GM19238 (cell line): ENCODE measurements around the gene IFT122.

ENCODE experiments used
- DNase-seq: peaks from one replicate; pipeline ENCODE4 v3.0.0; 2011; ENCODE audit warnings: low spot score; ENCODE audit not compliant: insufficient read length

IFT122 gene

DNA sequence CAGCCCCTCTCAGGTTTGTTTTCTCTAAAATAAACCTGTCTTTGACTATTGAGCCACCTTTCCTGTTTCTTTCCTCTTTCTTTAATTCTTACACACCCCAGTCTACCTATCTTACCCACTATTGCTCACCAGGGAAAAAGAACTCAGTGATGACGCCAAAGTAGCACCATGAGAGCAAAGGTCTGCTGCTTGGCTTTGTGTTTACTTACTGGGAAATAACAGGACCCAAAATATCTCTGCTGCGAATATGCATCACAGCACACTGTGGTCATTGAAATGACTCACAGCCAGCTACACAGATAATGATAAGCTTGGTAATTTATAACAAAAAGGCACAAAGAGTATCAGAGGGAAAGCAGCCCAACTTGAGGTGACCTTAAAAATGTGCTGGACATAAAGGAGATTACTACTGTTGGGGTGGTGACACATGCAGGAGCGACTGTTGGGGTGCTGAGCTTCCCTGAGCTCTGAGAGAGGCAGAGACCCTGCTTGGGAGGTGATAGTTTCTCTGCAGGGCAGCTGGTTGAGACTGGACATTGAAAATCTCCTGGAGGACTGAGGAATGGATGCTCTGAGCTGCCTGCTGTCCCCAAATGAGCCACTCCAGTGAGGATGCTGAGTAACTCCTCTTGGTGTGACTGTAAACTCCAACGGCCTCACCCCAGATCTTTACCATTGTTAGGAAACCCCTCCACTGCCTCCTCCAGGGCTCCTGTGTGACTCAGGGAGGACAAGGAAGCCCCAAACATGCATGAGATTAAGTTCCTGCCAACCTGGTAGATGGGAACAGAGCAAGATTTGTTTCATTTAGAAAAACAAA lies 26.1 kb upstream of the IFT122 start:
- DNase-seq: peak; percentile 30

DNA sequence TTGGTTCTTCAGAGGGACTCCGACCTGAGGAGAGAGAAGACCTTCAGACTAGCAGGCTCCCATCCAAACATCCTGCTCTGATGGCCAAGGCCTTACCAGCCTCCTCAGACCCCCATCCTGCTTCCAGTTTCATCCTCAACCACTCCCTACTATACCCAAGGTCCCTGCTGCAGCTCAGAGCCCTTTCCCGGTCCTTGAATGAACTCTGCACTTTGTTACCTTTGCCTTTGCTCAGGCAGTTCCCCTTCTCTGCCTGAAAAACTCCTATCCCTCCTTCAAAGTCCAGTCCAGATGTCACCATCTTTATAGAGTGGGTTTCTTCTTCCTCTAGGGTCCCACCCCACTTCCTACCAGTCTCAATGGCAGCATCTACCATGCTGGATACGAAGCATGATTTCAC lies 24.6 kb upstream of the IFT122 start:
- no peak for DNase-seq

DNA sequence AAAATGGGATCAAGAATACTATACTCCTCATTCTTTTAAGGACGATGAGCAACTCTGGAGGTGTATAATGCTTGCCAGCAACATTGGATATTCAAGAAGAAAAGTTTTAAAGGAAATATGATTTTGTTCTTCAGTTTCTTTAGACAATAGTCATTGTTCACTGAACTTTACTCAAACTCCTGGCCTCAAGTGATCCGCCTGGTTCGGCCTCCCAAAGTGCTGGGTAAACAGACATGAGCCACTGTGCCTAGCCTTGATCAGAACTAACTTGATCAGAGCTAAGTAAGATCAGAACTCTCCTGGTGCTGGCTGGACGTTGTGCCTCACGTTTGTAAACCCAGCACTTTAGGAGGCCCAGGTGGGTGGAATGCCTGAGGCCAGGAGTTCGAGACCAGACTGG lies 24.2 kb upstream of the IFT122 start:
- DNase-seq: no peak

DNA sequence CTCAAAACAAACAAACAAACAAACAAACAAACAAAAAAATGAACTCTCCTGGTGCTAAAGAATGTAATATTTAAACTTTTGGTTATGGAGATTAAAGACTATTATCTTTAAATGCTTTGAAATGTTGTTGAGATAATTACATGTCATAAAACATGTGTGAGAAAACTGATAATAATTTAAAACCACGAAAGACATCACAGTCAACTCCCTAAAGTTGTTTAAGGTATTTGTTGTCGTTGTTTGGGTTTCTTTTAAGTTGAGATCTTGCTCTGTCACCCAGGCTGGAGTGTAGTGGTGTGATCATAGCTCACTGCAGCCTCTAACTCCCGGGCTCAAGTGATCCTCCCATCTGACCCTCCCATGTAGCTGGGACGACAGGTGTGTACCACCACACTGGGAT lies 23.6 kb upstream of the IFT122 start:
- DNase-seq: no peak

DNA sequence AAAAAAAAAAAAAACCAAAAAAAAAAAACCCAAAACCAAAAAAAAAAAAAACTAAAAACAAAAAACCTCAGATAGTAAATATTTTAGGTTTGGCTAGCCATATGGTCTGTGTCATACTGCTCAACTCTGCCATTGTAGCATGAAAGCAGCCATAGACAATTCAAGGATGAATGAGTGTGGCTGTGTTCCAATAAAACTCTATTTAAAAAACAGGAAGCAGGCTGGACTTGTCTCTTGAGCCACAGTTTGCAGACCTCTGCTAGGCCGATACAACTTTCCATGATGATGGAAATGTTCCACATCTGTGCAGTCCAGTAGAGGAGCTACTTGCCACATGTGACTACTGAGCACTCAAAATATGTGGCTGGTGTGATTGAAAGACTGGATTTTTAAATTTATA lies 22.7 kb upstream of the IFT122 start:
- DNase-seq: no peak

DNA sequence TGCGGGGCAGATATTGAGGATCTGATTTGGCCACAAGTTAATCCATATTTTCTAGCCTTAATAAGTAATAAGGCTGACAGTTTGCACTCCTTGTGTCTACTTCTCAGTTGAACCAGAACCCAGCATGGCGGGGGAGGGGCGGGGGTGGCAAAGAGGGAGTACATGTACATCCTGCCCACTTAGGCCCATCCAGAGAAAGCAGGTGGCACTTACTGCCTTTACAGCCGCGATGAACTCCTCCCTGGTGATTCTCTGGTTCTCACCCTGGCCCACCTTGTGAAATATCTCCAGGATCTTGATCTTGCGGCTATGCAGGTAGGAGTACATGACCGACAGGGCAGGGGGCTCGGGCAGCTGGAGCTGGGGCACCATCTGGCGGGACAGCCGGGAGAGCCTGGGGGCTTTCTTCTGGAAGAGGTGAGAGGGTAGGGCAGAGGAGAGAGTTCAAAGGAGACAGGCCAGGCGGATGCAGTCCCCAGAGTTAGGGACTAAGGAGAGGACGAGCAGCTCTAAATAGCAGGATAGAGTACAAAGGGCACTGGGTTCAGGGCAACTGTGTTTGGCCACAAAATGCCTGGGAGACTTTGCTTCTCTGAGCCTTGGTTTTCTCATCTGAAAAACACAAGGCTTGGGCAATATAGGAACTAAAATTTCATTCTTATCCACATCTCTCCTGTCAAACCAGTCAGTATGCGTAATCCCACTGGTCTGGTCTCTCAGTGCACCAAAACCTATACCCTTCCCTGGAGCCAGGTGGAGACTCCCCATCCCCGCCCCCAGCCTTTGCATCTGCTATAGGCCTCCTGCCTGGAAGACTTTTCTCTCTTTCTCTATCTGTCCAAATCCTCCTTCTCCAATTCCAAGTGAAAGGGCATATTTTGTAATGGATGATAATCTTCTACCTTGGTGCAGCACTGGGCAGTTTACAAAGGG lies 21.7 kb upstream of the IFT122 start:
- DNase-seq: no peak

DNA sequence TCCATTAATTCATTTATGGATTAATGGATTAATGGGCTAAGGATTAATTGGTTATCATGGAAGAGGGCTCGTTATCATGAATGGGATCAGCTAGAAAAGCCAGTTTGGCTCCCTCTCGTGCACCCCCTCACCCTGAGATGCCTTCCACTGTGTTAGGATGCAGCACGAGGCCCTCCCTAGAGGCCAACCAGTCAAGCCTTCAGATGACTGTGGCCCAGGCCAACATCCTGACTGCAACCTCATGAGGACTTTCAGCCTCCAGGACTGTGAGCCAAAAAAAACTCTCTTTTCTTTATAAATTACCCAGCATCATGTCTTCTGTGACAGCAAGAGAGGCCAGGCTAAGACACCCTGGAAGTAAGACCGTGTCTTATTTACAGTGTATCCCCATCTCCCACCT lies 20.5 kb upstream of the IFT122 start:
- no peak for DNase-seq

DNA sequence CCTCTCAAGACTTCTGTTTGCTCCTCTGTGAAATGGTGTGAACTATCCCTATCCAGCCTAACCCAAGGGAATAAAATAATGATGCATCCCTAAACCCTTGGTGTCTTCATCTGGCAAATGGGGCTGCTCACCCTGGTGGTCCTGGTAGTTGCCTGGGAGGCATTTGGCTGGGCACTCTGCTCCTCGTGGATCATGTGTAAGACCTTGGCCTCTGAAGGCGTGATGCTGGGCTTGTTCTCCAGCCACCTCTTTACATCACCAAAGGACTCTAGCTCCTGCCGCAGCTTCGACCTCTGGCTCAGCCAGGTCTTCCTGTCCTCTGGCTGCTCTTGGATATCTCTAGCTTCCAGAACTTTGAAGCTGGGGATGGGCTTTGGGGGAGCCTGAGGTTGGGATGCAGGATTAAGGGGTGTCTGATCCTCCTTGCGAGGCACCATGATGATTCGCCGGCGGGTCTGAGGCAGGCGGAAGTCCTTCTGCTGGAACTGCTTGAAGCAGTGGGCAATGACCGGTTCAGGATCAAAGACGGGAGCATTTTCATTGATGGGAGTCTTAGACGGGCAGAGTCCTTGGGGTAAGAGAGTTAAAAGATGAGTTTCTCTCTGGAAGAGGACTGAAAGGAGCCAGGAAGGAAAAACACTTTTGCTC lies 18.7 kb upstream of the IFT122 start:
- no peak for DNase-seq

DNA sequence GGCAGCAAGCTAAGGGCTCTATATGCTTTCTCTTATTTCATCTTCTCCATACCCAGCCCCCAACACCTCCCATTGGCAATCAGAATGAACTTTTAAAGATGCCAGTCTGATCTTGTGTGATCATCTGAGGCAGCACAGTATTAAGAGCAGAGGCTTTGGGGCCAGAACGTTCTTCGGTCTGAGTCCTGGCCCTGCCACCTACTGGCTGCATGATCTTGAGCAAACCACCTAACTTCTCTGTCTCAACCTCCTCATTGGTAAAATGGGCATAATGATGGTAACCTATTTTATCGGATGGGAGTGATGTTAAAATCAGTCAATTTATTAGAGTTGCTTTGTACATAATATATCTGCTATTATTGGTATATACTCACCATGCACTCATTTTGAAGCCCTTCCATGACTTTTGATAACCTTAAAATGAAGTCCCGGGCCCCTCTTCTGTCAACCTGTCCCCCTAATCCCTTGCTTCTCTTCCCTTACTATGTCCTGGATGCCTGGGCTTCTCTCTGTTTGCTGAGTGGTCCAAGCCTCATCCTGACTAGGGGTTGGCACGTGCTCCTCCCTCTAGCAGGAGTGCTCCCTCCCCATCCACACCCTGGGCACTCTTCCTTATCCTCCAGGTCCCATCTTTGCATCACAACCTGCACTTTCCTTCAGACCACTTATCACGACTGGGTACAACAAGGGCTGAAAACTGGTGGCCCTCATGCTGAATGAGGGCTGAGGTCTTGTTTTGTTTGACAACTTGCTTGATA lies 17.9 kb upstream of the IFT122 start:
- DNase-seq: no peak

DNA sequence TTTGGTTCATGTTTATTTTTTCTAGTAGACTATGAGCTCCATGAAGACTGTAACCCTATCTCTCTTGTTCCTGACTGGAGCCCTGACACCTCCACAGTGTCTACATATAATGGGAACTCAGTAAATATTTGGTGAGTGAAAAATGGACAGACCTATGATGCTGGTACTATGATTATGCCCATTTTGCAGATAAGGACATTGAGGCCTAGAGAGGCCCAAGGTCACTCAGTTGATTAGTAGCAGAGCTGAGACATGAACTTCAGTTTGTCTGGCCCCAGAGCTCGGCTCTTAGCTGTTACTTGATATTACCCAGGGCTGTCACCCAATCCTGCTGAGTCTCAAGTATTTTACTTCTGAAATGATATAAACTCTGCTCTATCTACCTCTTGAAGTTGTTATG lies 17.1 kb upstream of the IFT122 start:
- DNase-seq: no peak

DNA sequence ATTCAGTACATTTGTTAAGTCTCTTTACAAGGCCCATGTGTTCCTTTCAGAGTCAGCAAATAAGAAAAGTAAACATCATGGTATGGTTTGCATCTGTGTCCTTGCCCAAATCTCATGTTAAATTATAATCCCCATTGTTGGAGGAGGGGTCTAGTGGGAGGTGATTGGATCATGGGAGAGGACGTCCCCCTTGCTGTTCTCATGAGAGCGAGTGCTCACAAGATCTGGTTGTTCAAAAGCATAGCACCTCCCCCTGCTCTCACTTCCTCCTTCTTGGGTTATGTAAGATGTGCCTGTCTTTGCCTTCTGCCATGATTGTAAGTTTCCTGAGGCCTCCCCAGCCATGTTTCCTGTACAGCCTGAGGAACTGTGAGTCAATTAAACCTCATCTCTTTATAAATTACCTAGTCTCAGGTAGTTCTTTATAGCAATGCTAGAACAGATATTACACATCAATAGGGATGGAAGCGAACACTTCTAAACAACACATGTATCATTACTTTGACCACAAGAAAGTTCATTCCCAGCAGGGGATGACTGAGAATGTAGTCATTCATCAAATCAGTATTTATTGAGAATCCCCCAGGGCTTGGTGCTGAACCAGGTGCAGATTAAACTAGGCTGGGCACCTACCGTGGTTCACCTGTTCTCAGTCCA lies 15.7 kb upstream of the IFT122 start:
- no peak for DNase-seq

DNA sequence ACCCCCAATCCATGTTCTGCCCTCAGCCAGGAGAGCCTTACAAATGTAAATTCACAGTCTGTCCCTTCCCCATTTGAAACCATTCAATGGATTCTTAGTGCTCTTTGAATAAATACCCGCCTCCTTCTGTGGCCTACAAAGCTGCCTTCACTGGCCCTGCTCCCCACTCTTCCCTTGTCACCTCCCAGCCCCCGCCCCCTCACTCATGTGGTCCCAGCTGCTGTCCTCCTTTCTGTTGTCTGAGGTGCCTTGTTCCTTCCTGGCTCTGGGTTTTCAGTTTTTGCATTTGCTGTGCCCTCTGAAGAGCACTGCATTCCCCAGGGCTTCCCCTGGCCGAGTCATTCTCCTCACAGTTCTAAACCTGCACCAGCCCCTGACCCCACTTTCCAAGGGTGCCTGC lies 14.8 kb upstream of the IFT122 start:
- DNase-seq: no peak

DNA sequence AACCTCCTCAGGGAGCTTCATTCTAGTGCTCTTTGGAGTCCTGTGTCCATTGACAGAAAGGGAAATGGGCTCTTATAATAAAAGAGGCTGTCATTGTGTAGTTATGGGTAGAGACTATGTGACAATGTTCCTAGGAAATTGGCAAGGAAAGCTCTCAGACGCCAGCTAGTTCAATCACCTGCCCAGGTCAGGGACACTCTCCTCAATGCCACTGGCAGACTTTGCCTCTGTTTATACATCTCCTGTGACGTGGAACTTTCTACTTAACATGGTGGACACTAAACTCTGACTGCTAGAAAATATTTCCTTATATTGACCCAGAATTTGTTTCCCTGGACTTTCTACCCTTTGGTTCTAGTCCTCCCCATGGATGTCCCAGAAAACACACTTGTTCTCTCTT lies 14.4 kb upstream of the IFT122 start:
- DNase-seq: no peak

DNA sequence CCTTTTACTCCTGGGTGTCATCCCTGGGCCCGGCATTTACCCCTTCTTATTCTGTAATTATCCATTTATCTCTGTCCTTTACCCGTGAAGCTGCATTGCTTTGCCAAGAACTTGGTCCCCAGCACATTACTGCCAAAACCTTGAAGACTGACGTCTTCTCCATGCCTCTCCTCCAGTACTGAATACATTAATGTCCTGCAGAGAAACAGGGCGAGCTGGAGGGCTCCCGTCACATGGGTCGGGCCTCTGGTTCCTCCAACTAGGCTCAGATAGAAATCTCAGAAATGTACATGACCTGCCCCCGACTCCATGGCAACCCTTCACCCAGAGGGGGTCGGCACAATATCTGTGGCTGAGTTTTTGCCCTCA lies 12.0 kb upstream of the IFT122 start:
- no peak for DNase-seq

DNA sequence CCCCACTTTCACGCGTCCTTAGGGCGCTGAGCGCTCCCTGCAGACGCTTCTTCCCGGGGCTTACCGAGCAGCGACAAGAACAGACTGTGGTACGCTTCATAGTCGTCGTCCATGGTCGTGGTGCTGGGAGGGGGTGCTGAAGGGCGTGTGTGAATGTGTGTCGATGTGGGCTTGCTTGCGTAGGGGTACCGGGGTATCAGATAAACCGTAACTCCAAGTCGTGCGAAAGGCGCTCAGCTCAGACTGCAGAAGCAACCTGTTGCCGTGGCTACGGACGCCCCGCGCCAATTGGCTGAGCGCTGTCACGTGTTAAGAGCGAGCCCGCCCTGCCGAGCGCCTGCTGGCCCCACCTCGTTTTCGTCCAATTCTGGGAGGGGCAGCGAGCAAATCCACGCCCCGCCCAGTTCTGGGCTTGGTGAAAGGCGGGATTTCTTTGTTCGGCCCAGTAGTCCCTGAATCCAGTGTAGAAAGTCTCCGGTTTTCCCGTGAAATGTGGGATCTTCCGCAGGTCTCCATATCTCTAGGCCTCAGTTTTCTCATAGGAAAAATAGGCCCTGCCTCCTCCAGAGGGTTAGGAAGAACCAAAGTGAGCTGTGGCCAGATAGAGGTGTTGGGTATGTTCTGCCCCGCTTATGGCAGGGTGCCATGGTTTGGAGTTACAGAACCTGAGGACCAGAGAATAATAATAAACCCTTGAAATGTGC lies 11.5 kb upstream of the IFT122 start, which contains the start of gene EFCAB12:
TSS of gene EFCAB12 (minus strand) at position 261 of the 704 bp plus-strand sequence. CDS start at position 113, 148 bp downstream.
- DNase-seq: peak; percentile 73

DNA sequence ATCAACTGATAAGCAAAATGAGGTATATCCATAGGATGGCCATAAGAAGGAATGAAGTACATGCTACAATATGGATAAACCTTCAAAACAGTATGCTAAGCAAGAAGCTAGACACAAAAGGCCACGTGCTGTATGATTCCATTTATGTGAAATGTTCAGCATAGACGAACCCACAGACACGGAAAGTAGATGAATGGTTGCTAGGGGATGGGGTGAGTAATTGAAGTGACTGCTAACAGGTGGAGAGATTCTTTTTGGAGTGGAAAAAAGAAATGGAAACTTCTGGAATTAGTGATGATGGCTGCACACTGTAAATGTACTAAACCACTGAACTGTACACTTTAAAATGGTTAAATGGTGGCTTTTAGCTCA lies 11.0 kb upstream of the IFT122 start:
- DNase-seq: no peak

DNA sequence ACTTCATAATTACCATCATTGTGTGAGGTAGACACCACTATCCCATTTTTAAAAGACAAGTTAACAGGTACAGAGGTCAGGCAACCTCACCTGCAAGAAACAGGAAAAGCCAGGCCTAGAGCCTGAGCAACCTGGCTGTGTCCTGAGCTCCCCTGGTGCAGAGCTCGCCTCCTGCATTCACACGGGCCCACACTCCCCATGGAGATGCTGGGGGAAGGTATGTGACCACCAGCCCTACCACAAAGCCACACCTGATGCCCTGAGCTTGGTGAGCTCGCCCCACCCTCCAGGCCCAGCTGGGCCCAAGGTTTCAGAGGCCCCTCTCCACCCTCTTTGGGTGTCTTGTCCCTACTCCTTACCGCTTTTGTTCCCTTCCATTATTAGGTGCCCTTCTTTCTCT lies 10.4 kb upstream of the IFT122 start:
- no peak for DNase-seq

DNA sequence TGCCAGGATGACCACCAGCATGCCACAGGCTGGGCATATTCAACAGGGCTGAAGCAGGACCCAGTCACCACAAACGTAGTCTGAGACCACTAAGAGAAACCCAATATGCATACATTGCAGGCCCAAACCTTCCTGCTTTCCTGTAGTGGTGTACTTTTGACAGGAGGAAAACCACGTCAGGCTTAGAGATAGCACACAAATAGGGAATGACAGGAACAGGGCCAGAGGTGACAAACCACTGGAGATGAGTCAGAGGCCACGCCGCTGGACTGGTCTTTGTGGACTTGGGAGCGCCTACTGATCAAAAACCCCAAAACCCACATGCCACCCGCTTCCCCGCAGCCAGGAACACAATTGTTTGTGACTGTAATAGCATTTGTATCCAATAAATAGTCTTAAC lies 8.0 kb upstream of the IFT122 start:
- no peak for DNase-seq

DNA sequence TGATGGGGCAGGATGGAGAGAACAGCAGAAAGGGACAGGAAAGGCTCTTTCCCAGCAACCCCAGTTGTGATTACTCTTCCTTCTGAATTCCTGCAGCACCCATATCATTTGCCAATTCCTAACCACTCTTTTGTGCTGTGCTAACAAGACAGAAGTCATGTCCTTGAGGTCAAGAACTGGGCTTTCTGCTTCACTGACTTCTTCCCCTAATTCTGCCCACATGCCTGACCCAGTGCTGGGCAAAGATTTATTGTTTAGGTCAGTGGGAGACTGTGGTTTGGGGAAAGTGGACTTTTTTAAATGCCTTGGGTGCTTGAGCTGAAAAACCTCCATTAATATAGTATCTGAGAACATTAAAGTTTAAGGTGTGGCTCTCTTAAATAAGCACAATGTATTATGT lies 7.4 kb upstream of the IFT122 start:
- no peak for DNase-seq

DNA sequence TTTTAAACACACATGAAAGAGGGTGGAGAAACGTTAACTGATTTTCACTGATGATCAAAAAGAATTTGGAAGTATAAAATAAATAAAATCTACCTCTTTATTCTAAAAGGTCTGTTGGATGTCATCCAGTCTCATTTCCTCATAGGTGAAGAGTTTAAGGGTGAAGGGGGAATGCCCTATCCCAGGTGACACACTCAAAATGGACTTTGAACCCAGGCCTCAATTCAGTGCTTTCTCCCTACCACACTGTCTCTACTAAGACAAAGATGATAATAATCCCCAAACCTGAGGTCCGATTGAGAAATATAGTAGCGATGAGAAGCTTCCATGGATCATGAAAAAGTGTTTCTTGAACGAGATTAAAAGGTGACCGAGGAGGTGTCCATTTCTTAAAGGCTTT lies 6.5 kb upstream of the IFT122 start:
- no peak for DNase-seq
